SK-N-SH treated with all-trans-retinoic acid at 6 μM for 48 hours (cell line): Measurements from ENCODE around the gene EVI2A.
A peak's percentile ranks its signal among the peaks of the same experiment; 100 is the strongest.

Experiments used
- ATAC-seq: fragments of 200-7000 bp; cut with Tn5 transposase; 3 replicates; pipeline ENCODE4 v1.9.1; 2020; ENCODE audit warnings: mild to moderate bottlenecking, moderate library complexity
- ARNTL ChIP-seq: fragments of 450-650 bp; formaldehyde crosslinking; IDR thresholded peaks from 2 replicates; pipeline ENCODE4 v1.5.0; 2020; ENCODE audit warnings: low read depth, mild to moderate bottlenecking, moderate library complexity, borderline replicate concordance
- BACH2 ChIP-seq: fragments of 250-450 bp; sonication (Bioruptor Pico); IDR thresholded peaks from 2 replicates; pipeline ENCODE4 v1.9.0; 2021; ENCODE audit warnings: mild to moderate bottlenecking, borderline replicate concordance
- CREB5 ChIP-seq: fragments of 250-450 bp; sonication (Bioruptor Pico); IDR thresholded peaks from 2 replicates; pipeline ENCODE4 v1.5.1; 2020; ENCODE audit warnings: low read depth, mild to moderate bottlenecking, moderate library complexity
- CSDC2 ChIP-seq: fragments of 250-450 bp; sonication (Bioruptor Pico); IDR thresholded peaks from 2 replicates; pipeline ENCODE4 v1.5.0; 2020; ENCODE audit warnings: mild to moderate bottlenecking, moderate library complexity
- ESRRG ChIP-seq: fragments of 250-450 bp; sonication (Bioruptor Pico); IDR thresholded peaks from 2 replicates; pipeline ENCODE4 v1.6.1; 2021; ENCODE audit warnings: mild to moderate bottlenecking
- GLIS3 ChIP-seq: fragments of 250-450 bp; sonication (Bioruptor Pico); IDR thresholded peaks from 2 replicates; pipeline ENCODE4 v1.5.0; 2020; ENCODE audit warnings: mild to moderate bottlenecking, moderate library complexity
- ISL1 ChIP-seq: fragments of 250-450 bp; sonication (Bioruptor Pico); IDR thresholded peaks from 2 replicates; pipeline ENCODE4 v2.1.2; 2022; ENCODE audit warnings: mild to moderate bottlenecking, moderate library complexity
- OSR1 ChIP-seq: fragments of 250-450 bp; sonication (Bioruptor Pico); IDR thresholded peaks from 2 replicates; pipeline ENCODE4 v1.8.0; 2022; ENCODE audit warnings: moderate library complexity, mild to moderate bottlenecking, inconsistent platforms
- PPARA ChIP-seq: fragments of 250-450 bp; sonication (Bioruptor Pico); IDR thresholded peaks from 2 replicates; pipeline ENCODE4 v1.5.0; 2020; ENCODE audit warnings: mild to moderate bottlenecking, borderline replicate concordance
- RARB ChIP-seq: fragments of 250-450 bp; sonication (Bioruptor Pico); IDR thresholded peaks from 2 replicates; pipeline ENCODE4 v1.8.0; 2021; ENCODE audit warnings: mild to moderate bottlenecking, moderate library complexity
- SNAI2 ChIP-seq: fragments of 250-450 bp; sonication (Bioruptor Pico); IDR thresholded peaks from 2 replicates; pipeline ENCODE4 v1.5.0; 2020; ENCODE audit warnings: mild to moderate bottlenecking, moderate library complexity
- TCF4 ChIP-seq: fragments of 250-450 bp; sonication (Bioruptor Pico); IDR thresholded peaks from 2 replicates; pipeline ENCODE4 v1.8.0; 2021; ENCODE audit warnings: mild to moderate bottlenecking, moderate library complexity, borderline replicate concordance
- TOX ChIP-seq: fragments of 250-450 bp; sonication (Bioruptor Pico); IDR thresholded peaks from 2 replicates; pipeline ENCODE4 v1.8.0; 2021; ENCODE audit warnings: mild to moderate bottlenecking, moderate library complexity, borderline replicate concordance
- ZFP3 ChIP-seq: fragments of 250-450 bp; sonication (Bioruptor Pico); IDR thresholded peaks from 2 replicates; pipeline ENCODE4 v1.5.0; 2020; ENCODE audit warnings: mild to moderate bottlenecking, moderate library complexity
- ZFP30 ChIP-seq: fragments of 450-650 bp; formaldehyde crosslinking; IDR thresholded peaks from 2 replicates; pipeline ENCODE4 v1.5.0; 2022; ENCODE audit warnings: mild to moderate bottlenecking, moderate library complexity
- ZNF565 ChIP-seq: fragments of 450-650 bp; formaldehyde crosslinking; conservative IDR thresholded peaks from 2 replicates; pipeline ENCODE4 v1.5.0; 2020; ENCODE audit warnings: low read depth, mild to moderate bottlenecking, moderate library complexity
- ZNF70 ChIP-seq: fragments of 450-650 bp; formaldehyde crosslinking; IDR thresholded peaks from 2 replicates; pipeline ENCODE4 v1.5.0; 2020; ENCODE audit warnings: mild to moderate bottlenecking, moderate library complexity
- TF ChIP-seq, protein P1 (sequence below): fragments of 250-450 bp; sonication (Bioruptor Pico); IDR thresholded peaks from 2 replicates; pipeline ENCODE4 v1.8.0; 2021; ENCODE audit warnings: low read depth, mild to moderate bottlenecking, moderate library complexity, borderline replicate concordance
- TF ChIP-seq, protein P2 (sequence below): fragments of 250-450 bp; sonication (Bioruptor Pico); IDR thresholded peaks from 2 replicates; pipeline ENCODE4 v1.5.1; 2021; ENCODE audit warnings: mild to moderate bottlenecking, moderate library complexity
- TF ChIP-seq, protein P3 (sequence below): fragments of 250-450 bp; sonication (Bioruptor Pico); IDR thresholded peaks from 2 replicates; pipeline ENCODE4 v1.8.0; 2020; ENCODE audit warnings: mild to moderate bottlenecking, moderate library complexity, borderline replicate concordance
- TF ChIP-seq, protein P4 (sequence below): fragments of 250-450 bp; sonication (Bioruptor Pico); IDR thresholded peaks from 2 replicates; pipeline ENCODE4 v1.5.0; 2020; ENCODE audit warnings: mild to moderate bottlenecking, moderate library complexity

Gene EVI2A

DNA sequence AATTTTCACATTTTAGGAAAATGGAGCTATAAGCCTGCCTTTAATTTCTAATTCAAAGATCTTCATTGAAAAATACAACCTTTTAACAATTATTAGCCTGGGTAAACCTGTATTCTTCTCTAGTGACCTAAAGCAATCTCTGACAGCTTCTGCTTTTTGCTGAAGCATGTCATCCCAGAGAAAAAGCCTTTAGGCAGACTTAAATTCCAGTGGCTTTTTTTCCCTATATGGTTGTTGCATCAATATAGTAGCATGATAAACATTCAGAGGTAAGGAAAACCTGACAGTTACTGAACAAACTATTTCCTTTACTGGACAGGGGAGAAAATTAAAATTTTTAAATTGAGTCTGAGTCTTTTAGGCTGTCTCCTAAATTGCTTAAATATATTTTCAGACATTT lies 7.8 kb upstream of the EVI2A start:
- no peak for ATAC-seq
- no peak for TF ChIP-seq CREB5 (CRISPR knock-in tag)
- TF ChIP-seq, protein P1, sequence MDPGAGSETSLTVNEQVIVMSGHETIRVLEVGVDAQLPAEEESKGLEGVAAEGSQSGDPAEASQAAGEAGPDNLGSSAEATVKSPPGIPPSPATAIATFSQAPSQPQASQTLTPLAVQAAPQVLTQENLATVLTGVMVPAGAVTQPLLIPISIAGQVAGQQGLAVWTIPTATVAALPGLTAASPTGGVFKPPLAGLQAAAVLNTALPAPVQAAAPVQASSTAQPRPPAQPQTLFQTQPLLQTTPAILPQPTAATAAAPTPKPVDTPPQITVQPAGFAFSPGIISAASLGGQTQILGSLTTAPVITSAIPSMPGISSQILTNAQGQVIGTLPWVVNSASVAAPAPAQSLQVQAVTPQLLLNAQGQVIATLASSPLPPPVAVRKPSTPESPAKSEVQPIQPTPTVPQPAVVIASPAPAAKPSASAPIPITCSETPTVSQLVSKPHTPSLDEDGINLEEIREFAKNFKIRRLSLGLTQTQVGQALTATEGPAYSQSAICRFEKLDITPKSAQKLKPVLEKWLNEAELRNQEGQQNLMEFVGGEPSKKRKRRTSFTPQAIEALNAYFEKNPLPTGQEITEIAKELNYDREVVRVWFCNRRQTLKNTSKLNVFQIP (CRISPR knock-in tag), result no peak

DNA sequence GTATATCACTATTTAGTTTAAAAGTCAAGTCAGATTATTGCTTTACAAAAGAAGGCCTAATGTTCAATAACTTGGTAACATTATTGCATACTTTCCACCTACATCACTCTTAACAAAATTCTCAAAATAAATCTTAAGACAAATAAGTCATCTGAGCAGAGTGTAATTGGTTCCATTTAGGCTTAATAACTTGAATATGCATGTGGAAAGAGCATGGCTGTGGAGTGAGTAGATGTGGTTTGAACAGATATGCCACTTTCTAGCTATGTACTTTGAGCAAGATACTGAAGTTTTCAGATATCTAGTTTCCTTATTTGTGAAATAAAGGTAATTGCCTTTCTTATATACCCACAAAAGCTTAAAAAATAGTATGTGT lies 6.7 kb upstream of the EVI2A start:
- TF ChIP-seq ISL1 (CRISPR knock-in tag), result 0 out of 2 replicates have a peak, but pooled peaks have one; percentile 38
- TF ChIP-seq, protein P2, sequence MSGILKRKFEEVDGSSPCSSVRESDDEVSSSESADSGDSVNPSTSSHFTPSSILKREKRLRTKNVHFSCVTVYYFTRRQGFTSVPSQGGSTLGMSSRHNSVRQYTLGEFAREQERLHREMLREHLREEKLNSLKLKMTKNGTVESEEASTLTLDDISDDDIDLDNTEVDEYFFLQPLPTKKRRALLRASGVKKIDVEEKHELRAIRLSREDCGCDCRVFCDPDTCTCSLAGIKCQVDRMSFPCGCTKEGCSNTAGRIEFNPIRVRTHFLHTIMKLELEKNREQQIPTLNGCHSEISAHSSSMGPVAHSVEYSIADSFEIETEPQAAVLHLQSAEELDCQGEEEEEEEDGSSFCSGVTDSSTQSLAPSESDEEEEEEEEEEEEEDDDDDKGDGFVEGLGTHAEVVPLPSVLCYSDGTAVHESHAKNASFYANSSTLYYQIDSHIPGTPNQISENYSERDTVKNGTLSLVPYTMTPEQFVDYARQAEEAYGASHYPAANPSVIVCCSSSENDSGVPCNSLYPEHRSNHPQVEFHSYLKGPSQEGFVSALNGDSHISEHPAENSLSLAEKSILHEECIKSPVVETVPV, result no peak
- ATAC-seq, result peak; percentile 87

GRCh38 chr17:31327534-31328159 lies 6.2 kb upstream of the EVI2A start:
- TF ChIP-seq ESRRG (CRISPR knock-in tag), result no peak
- TF ChIP-seq CREB5 (CRISPR knock-in tag), result no peak
- TF ChIP-seq PPARA (CRISPR knock-in tag), result no peak
- no peak for TF ChIP-seq ZNF70 (CRISPR knock-in tag)
- TF ChIP-seq, protein P3, sequence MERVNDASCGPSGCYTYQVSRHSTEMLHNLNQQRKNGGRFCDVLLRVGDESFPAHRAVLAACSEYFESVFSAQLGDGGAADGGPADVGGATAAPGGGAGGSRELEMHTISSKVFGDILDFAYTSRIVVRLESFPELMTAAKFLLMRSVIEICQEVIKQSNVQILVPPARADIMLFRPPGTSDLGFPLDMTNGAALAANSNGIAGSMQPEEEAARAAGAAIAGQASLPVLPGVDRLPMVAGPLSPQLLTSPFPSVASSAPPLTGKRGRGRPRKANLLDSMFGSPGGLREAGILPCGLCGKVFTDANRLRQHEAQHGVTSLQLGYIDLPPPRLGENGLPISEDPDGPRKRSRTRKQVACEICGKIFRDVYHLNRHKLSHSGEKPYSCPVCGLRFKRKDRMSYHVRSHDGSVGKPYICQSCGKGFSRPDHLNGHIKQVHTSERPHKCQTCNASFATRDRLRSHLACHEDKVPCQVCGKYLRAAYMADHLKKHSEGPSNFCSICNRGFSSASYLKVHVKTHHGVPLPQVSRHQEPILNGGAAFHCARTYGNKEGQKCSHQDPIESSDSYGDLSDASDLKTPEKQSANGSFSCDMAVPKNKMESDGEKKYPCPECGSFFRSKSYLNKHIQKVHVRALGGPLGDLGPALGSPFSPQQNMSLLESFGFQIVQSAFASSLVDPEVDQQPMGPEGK, result no peak
- TF ChIP-seq RARB (CRISPR knock-in tag), result no peak
- no peak for TF ChIP-seq ZNF565 (CRISPR knock-in tag)
- no peak for TF ChIP-seq SNAI2 (CRISPR knock-in tag)
- TF ChIP-seq ZFP30 (CRISPR knock-in tag), result no peak
- TF ChIP-seq, protein P2, result no peak
- TF ChIP-seq GLIS3, result no peak
- TF ChIP-seq TCF4 (CRISPR knock-in tag), result no peak
- no peak for TF ChIP-seq CSDC2
- no peak for TF ChIP-seq BACH2 (CRISPR knock-in tag)
- no peak for TF ChIP-seq ISL1 (CRISPR knock-in tag)
- no peak for TF ChIP-seq OSR1 (CRISPR knock-in tag)
- TF ChIP-seq TOX (CRISPR knock-in tag), result no peak
- TF ChIP-seq ZFP3 (CRISPR knock-in tag), result no peak
- TF ChIP-seq ARNTL (CRISPR knock-in tag), result no peak
- TF ChIP-seq, protein P4, sequence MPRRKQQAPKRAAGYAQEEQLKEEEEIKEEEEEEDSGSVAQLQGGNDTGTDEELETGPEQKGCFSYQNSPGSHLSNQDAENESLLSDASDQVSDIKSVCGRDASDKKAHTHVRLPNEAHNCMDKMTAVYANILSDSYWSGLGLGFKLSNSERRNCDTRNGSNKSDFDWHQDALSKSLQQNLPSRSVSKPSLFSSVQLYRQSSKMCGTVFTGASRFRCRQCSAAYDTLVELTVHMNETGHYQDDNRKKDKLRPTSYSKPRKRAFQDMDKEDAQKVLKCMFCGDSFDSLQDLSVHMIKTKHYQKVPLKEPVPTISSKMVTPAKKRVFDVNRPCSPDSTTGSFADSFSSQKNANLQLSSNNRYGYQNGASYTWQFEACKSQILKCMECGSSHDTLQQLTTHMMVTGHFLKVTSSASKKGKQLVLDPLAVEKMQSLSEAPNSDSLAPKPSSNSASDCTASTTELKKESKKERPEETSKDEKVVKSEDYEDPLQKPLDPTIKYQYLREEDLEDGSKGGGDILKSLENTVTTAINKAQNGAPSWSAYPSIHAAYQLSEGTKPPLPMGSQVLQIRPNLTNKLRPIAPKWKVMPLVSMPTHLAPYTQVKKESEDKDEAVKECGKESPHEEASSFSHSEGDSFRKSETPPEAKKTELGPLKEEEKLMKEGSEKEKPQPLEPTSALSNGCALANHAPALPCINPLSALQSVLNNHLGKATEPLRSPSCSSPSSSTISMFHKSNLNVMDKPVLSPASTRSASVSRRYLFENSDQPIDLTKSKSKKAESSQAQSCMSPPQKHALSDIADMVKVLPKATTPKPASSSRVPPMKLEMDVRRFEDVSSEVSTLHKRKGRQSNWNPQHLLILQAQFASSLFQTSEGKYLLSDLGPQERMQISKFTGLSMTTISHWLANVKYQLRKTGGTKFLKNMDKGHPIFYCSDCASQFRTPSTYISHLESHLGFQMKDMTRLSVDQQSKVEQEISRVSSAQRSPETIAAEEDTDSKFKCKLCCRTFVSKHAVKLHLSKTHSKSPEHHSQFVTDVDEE, result no peak
- peak; percentile 89 for ATAC-seq
